H9 (cell line): Measurements from ENCODE around the gene TBX21. TPM values are rescaled to one million over a fixed set of nuclear protein-coding genes. Genes with fewer than 3 reads are reported as not detected.

ENCODE experiments used
- DNase-seq: peaks from one replicate; pipeline ENCODE4 v3.0.0-alpha.2; 2017
- H2AFZ ChIP-seq: one replicate; pipeline ENCODE4 v1.6.1; 2013; ENCODE audit warnings: mild to moderate bottlenecking, low read length, control low read depth, moderate library complexity
- H2AK5ac ChIP-seq: 2 replicates; pipeline ENCODE4 v1.6.1; 2013; ENCODE audit warnings: low read length, control low read depth, mixed read lengths; ENCODE audit not compliant: insufficient read length
- H2BK120ac ChIP-seq: one replicate; pipeline ENCODE4 v1.6.1; 2013; ENCODE audit warnings: low read depth, mild to moderate bottlenecking, low read length, control low read depth, inconsistent platforms; ENCODE audit not compliant: poor library complexity, severe bottlenecking
- H2BK12ac ChIP-seq: 2 replicates; pipeline ENCODE4 v1.6.1; 2013; ENCODE audit warnings: low read length, control low read depth, mixed read lengths, low read depth; ENCODE audit not compliant: insufficient read length
- H2BK15ac ChIP-seq: 2 replicates; pipeline ENCODE4 v1.6.1; 2013; ENCODE audit warnings: low read depth, low read length, control low read depth
- H2BK20ac ChIP-seq: one replicate; pipeline ENCODE4 v1.6.1; 2013; ENCODE audit warnings: low read depth, mild to moderate bottlenecking, low read length, control low read depth, inconsistent platforms; ENCODE audit not compliant: poor library complexity, severe bottlenecking
- H2BK5ac ChIP-seq: 2 replicates; pipeline ENCODE4 v1.6.1; 2013; ENCODE audit warnings: low read length, control low read depth, mixed read lengths; ENCODE audit not compliant: insufficient read length
- H3K14ac ChIP-seq: 2 replicates; pipeline ENCODE4 v1.6.1; 2013; ENCODE audit warnings: low read length, control low read depth; ENCODE audit not compliant: insufficient read depth
- H3K18ac ChIP-seq: 2 replicates; pipeline ENCODE4 v1.6.1; 2013; ENCODE audit warnings: low read depth, mild to moderate bottlenecking, mixed read lengths, low read length, control low read depth; ENCODE audit not compliant: insufficient read length
- H3K23ac ChIP-seq: 2 replicates; pipeline ENCODE4 v1.6.1; 2013; ENCODE audit warnings: low read length, control low read depth, mixed read lengths, low read depth; ENCODE audit not compliant: insufficient read length
- H3K23me2 ChIP-seq: 2 replicates; pipeline ENCODE4 v1.6.1; 2013; ENCODE audit warnings: low read depth, mild to moderate bottlenecking, mixed read lengths, low read length, control low read depth; ENCODE audit not compliant: insufficient read length, poor library complexity, severe bottlenecking
- H3K27ac ChIP-seq: 2 replicates; pipeline ENCODE4 v1.5.1; 2013; ENCODE audit warnings: low read length, control low read depth, mixed read lengths, low read depth; ENCODE audit not compliant: insufficient read length
- H3K27me3 ChIP-seq: 2 replicates; pipeline ENCODE4 v1.6.1; 2013; ENCODE audit warnings: low read length, control low read depth, inconsistent platforms; ENCODE audit not compliant: insufficient read depth
- H3K4ac ChIP-seq: 2 replicates; pipeline ENCODE4 v1.6.1; 2013; ENCODE audit warnings: low read depth, mild to moderate bottlenecking, control low read depth, inconsistent platforms, low read length, moderate library complexity
- H3K4me1 ChIP-seq: 2 replicates; pipeline ENCODE4 v1.6.1; 2013; ENCODE audit warnings: low read length, control low read depth, inconsistent platforms; ENCODE audit not compliant: insufficient read depth
- H3K4me2 ChIP-seq: 2 replicates; pipeline ENCODE4 v1.6.1; 2013; ENCODE audit warnings: low read length, control low read depth, mixed read lengths; ENCODE audit not compliant: insufficient read length, insufficient read depth
- H3K56ac ChIP-seq: 2 replicates; pipeline ENCODE4 v1.6.1; 2013; ENCODE audit warnings: low read depth, mild to moderate bottlenecking, mixed read lengths, low read length, control low read depth; ENCODE audit not compliant: insufficient read length
- H3K79me1 ChIP-seq: 2 replicates; pipeline ENCODE4 v1.6.1; 2013; ENCODE audit warnings: low read depth, mild to moderate bottlenecking, moderate library complexity, low read length, control low read depth, inconsistent platforms; ENCODE audit not compliant: insufficient read depth, poor library complexity, severe bottlenecking
- H3K79me2 ChIP-seq: 2 replicates; pipeline ENCODE4 v1.6.1; 2013; ENCODE audit warnings: low read length, control low read depth, inconsistent platforms; ENCODE audit not compliant: insufficient read depth
- H3K9ac ChIP-seq: 2 replicates; pipeline ENCODE4 v1.6.1; 2013; ENCODE audit warnings: low read length, control low read depth, mixed read lengths; ENCODE audit not compliant: insufficient read length; ENCODE audit errors: extremely low read depth
- H3K9me3 ChIP-seq: one replicate; pipeline ENCODE4 v1.6.1; 2013; ENCODE audit warnings: low read depth, low read length, inconsistent platforms; ENCODE audit not compliant: control insufficient read depth
- H3T11ph ChIP-seq: one replicate; pipeline ENCODE4 v1.6.1; 2013; ENCODE audit warnings: mild to moderate bottlenecking, low read length, control low read depth, inconsistent platforms
- H4K20me1 ChIP-seq: one replicate; pipeline ENCODE4 v1.6.1; 2013; ENCODE audit not compliant: control insufficient read depth, insufficient read length, insufficient read depth
- H4K5ac ChIP-seq: 2 replicates; pipeline ENCODE4 v1.6.1; 2013; ENCODE audit warnings: low read depth, mild to moderate bottlenecking, mixed read lengths, low read length, control low read depth; ENCODE audit not compliant: insufficient read length
- H4K8ac ChIP-seq: replicated peaks from 2 replicates; pipeline ENCODE4 v1.6.1; 2013; ENCODE audit warnings: low read length, control low read depth, mixed read lengths, low read depth; ENCODE audit not compliant: insufficient read length
- H4K91ac ChIP-seq: 2 replicates; pipeline ENCODE4 v1.6.1; 2013; ENCODE audit warnings: low read depth, mild to moderate bottlenecking, moderate library complexity, mixed read lengths, low read length, control low read depth; ENCODE audit not compliant: insufficient read length
- H3K27ac Mint-ChIP-seq, 3 experiments: 2 replicates in 2 of 3; 3 replicates in 1 of 3; pipeline ENCODE4 v1.8.0; 2020 to 2021; ENCODE audit warnings: mixed read lengths in 3 of 3, mild to moderate bottlenecking in 1 of 3, moderate library complexity in 1 of 3
- H3K27me3 Mint-ChIP-seq: 2 replicates; pipeline ENCODE4 v1.8.0; 2021; ENCODE audit warnings: low read depth, mild to moderate bottlenecking, moderate library complexity, mixed read lengths
- H3K36me3 Mint-ChIP-seq, 3 experiments: 2 replicates in 2 of 3; 3 replicates in 1 of 3; pipeline ENCODE4 v1.8.0; 2020 to 2021; ENCODE audit warnings: low read depth in 3 of 3, mixed read lengths in 3 of 3; ENCODE audit not compliant: insufficient read depth in 1 of 3
- H3K4me1 Mint-ChIP-seq, 2 experiments: 2 replicates each; pipeline ENCODE4 v1.8.0; 2020; ENCODE audit warnings: mixed read lengths in 2 of 2
- H3K4me3 Mint-ChIP-seq, 2 experiments: 2 replicates in 1 of 2; 3 replicates in 1 of 2; pipeline ENCODE4 v1.8.0; 2020 to 2021; ENCODE audit warnings: mild to moderate bottlenecking in 2 of 2, mixed read lengths in 2 of 2, moderate library complexity in 1 of 2
- H3K9me3 Mint-ChIP-seq, 2 experiments: 2 replicates in 1 of 2; 3 replicates in 1 of 2; pipeline ENCODE4 v1.8.0; 2020; ENCODE audit warnings: mild to moderate bottlenecking in 2 of 2, mixed read lengths in 2 of 2, moderate library complexity in 1 of 2
- CTCF ChIP-seq: fragments of 200-600 bp; sonication (generic); conservative IDR thresholded peaks from 3 replicates; pipeline ENCODE4 v1.8.0; 2021; ENCODE audit warnings: antibody characterized with exemption, mild to moderate bottlenecking
- WGBS: extraction: QIAGEN DNeasy Blood & Tissue Kit; methylation state at CpG from one replicate; pipeline ENCODE4 v1.1.7; 2013; ENCODE audit warnings: missing lambda C conversion rate, low lambda C conversion rate, mixed read lengths; ENCODE audit not compliant: insufficient read length; ENCODE audit errors: extremely low coverage; 5-methylcytosine and 5-hydroxymethylcytosine counted together
- long read RNA-seq: library from polyadenylated mRNA; unstranded; transcript quantifications from one replicate; pipeline ENCODE4 v2.0.0, GENCODE V29; 2020
- total RNA-seq: library from RNA; stranded (reverse); gene quantifications from 2 replicates; pipeline ENCODE4 v1.2.1, GENCODE V29; 2021

Gene TBX21
- not detected in 2 replicates for total RNA-seq
- long read RNA-seq, result 0 reads

GRCh38 chr17:47733047-47733673, at the start of gene TBX21:
TSS of gene TBX21 (plus strand) at chr17:47733236. CDS start at chr17:47733455, 219 bp downstream.
- no peak within 1 kb of the TSS for H4K5ac ChIP-seq
- H2BK120ac ChIP-seq, result no peak within 1 kb of the TSS
- no peak within 1 kb of the TSS for H3K27ac Mint-ChIP-seq
- no peak within 1 kb of the TSS for H3K23ac ChIP-seq
- no peak within 1 kb of the TSS for H4K8ac ChIP-seq
- no peak within 1 kb of the TSS for H2AFZ ChIP-seq
- no peaks in the 10 kb centered on the region for H4K20me1 ChIP-seq
- H3K4me3 Mint-ChIP-seq, result peak within 1 kb of the TSS; percentile 59 to 86
- peaks cover 0 to 2% of the 10 kb centered on the region in 2 experiments; a peak in 1 of 5 replicates for H3K9me3 Mint-ChIP-seq
- H3K4me1 Mint-ChIP-seq, result peaks cover 9 to 15% of the 10 kb centered on the region in 2 experiments
- no peaks in the 10 kb centered on the region for H3K79me1 ChIP-seq
- no peak within 1 kb of the TSS for H4K91ac ChIP-seq
- peak; percentile 89 for DNase-seq
- H3K36me3 Mint-ChIP-seq, result no peaks in the 10 kb centered on the region; a peak in 1 of 7 replicates
- no peak within 1 kb of the TSS for H3K14ac ChIP-seq
- no peaks in the 10 kb centered on the region for H3K9me3 ChIP-seq
- H2AK5ac ChIP-seq, result no peak within 1 kb of the TSS
- peak; percentile 51 for TF ChIP-seq CTCF
- no peak within 1 kb of the TSS for H2BK20ac ChIP-seq
- no peak within 1 kb of the TSS for H3K56ac ChIP-seq
- no peak within 1 kb of the TSS for H3K27ac ChIP-seq
- H3K4me1 ChIP-seq, result no peaks in the 10 kb centered on the region
- H3K23me2 ChIP-seq, result peaks cover 9% of the 10 kb centered on the region
- H3K9ac ChIP-seq, result no peak within 1 kb of the TSS
- H2BK12ac ChIP-seq, result no peak within 1 kb of the TSS
- H3T11ph ChIP-seq, result no peak within 1 kb of the TSS
- H3K27me3 ChIP-seq, result peaks cover 26% of the 10 kb centered on the region
- H2BK15ac ChIP-seq, result no peak within 1 kb of the TSS
- peaks cover 82% of the 10 kb centered on the region for H3K27me3 Mint-ChIP-seq
- H3K4me2 ChIP-seq, result peak within 1 kb of the TSS; percentile 67
- no peak within 1 kb of the TSS for H3K18ac ChIP-seq
- H3K79me2 ChIP-seq, result no peaks in the 10 kb centered on the region
- WGBS, result no CpG with 5 or more reads among the region's 73 CpGs
- H3K4ac ChIP-seq, result no peak within 1 kb of the TSS
- no peak within 1 kb of the TSS for H2BK5ac ChIP-seq
